B cell (primary cell): ENCODE data around the gene RTN4. TPM values are rescaled to one million over a fixed set of nuclear protein-coding genes. Genes with fewer than 3 reads are reported as not detected.

Experiments used
- ATAC-seq: fragments of 200-7000 bp; cut with Tn5 transposase; one replicate; pipeline ENCODE4 v1.10.0; 2021; ENCODE audit warnings: low read depth, mild to moderate bottlenecking, moderate number of reproducible peaks, moderate library complexity
- CTCF ChIA-PET: fragments of 350-600 bp; sonication (Branson Sonifier 250); formaldehyde crosslinking; loops from one replicate; lab custom pipeline; 2021; ENCODE audit warnings: antibody characterized with exemption, inconsistent platforms; lab: Charles Lee
- POLR2A ChIA-PET: fragments of 350-600 bp; sonication (Branson Sonifier 250); formaldehyde crosslinking; loops from one replicate; lab custom pipeline; 2021; ENCODE audit warnings: antibody characterized with exemption; lab: Charles Lee
- DNase-seq: peaks from one replicate; pipeline ENCODE4 v3.0.0; 2013
- H2AFZ ChIP-seq: 2 replicates; pipeline ENCODE4 v1.6.1; 2012; ENCODE audit warnings: mild to moderate bottlenecking, low read depth, low read length; ENCODE audit not compliant: insufficient read depth, poor library complexity, severe bottlenecking
- H3K27ac ChIP-seq, 2 donors: 1 replicate in 1 of 2; 2 replicates in 1 of 2; pipeline ENCODE4 v1.5.1; 2012 to 2013; ENCODE audit warnings: low read length in 2 of 2, mild to moderate bottlenecking in 2 of 2, moderate library complexity in 1 of 2
- H3K27me3 ChIP-seq, 4 experiments: fragments of 200-600 bp in 1 of 4; sonication (generic) in 1 of 4; replicated peaks in 1 of 4; 1 replicate in 2 of 4; 2 replicates in 2 of 4; pipeline versions ENCODE4 v1.6.1 to v1.7.0; 2013 to 2016; ENCODE audit warnings: low read length in 3 of 4, mild to moderate bottlenecking in 2 of 4, mixed read lengths in 1 of 4, moderate library complexity in 1 of 4; ENCODE audit not compliant: insufficient read depth in 4 of 4, control insufficient read depth in 3 of 4; ENCODE audit errors: control extremely low read depth in 1 of 4
- H3K36me3 ChIP-seq, 2 experiments: replicated peaks in 1 of 2; 1 replicate in 1 of 2; 2 replicates in 1 of 2; pipeline versions ENCODE4 v1.6.1 to v1.7.1; 2013; ENCODE audit warnings: low read length in 1 of 2; ENCODE audit not compliant: insufficient read depth in 2 of 2, control insufficient read depth in 1 of 2; ENCODE audit errors: control extremely low read depth in 1 of 2, extremely low read depth in 1 of 2
- H3K4me1 ChIP-seq, 2 donors: fragments of 200-600 bp in 1 of 2; sonication (generic) in 1 of 2; 1 replicate in 1 of 2; 2 replicates in 1 of 2; pipeline versions ENCODE4 v1.5.1 to v1.6.1; 2013 to 2017; ENCODE audit warnings: low read length in 2 of 2; ENCODE audit not compliant: control insufficient read depth in 2 of 2, insufficient read depth in 2 of 2
- H3K4me2 ChIP-seq: replicated peaks from 2 replicates; pipeline ENCODE3; 2012; ENCODE audit warnings: mild to moderate bottlenecking, low read depth, low read length; ENCODE audit not compliant: poor library complexity, severe bottlenecking
- H3K4me3 ChIP-seq, 5 experiments: fragments of 200-600 bp in 1 of 5; sonication (generic) in 1 of 5; 1 replicate in 3 of 5; 2 replicates in 2 of 5; pipeline versions ENCODE4 v1.5.1 to v1.7.0; 2011 to 2016; ENCODE audit warnings: low read length in 4 of 5, mild to moderate bottlenecking in 4 of 5, low read depth in 2 of 5, control low read depth in 1 of 5, moderate library complexity in 1 of 5; ENCODE audit not compliant: insufficient read depth in 1 of 5; ENCODE audit errors: control extremely low read depth in 1 of 5, extremely low read depth in 1 of 5
- H3K79me2 ChIP-seq: fragments of 200-600 bp; sonication (generic); one replicate; pipeline ENCODE4 v1.6.0; 2016; ENCODE audit warnings: low read length; ENCODE audit not compliant: control insufficient read depth, insufficient read depth
- H3K9ac ChIP-seq: fragments of 200-600 bp; sonication (generic); 2 replicates; pipeline ENCODE4 v1.6.1; 2017; ENCODE audit warnings: mild to moderate bottlenecking, low read length, moderate library complexity
- H3K9me3 ChIP-seq, 3 donors: one replicate each; pipeline versions ENCODE4 v1.6.1 to v1.7.1; 2013; ENCODE audit warnings: low read length in 2 of 3; ENCODE audit not compliant: control insufficient read depth in 2 of 3, insufficient read depth in 1 of 3; ENCODE audit errors: control extremely low read depth in 1 of 3
- H4K20me1 ChIP-seq: 2 replicates; pipeline ENCODE4 v1.6.0; 2012; ENCODE audit warnings: mild to moderate bottlenecking, low read length; ENCODE audit not compliant: insufficient read depth, control insufficient read depth, poor library complexity, severe bottlenecking
- H3K27ac Mint-ChIP-seq: one replicate; pipeline ENCODE4 v1.8.0; 2021; ENCODE audit warnings: mixed read lengths
- H3K27me3 Mint-ChIP-seq: one replicate; pipeline ENCODE4 v1.8.0; 2021; ENCODE audit warnings: mixed read lengths
- H3K4me1 Mint-ChIP-seq: one replicate; pipeline ENCODE4 v1.8.0; 2021; ENCODE audit warnings: mixed read lengths
- H3K4me3 Mint-ChIP-seq: one replicate; pipeline ENCODE4 v1.8.0; 2021; ENCODE audit warnings: mixed read lengths
- H3K9me3 Mint-ChIP-seq: one replicate; pipeline ENCODE4 v1.8.0; 2022; ENCODE audit warnings: mixed read lengths; ENCODE audit not compliant: insufficient read depth
- EZH2 ChIP-seq: IDR thresholded peaks from 2 replicates; pipeline ENCODE4 v1.6.1; 2012; ENCODE audit warnings: borderline replicate concordance, low read depth, mild to moderate bottlenecking, moderate library complexity, low read length; ENCODE audit not compliant: insufficient read depth, poor library complexity, severe bottlenecking
- WGBS: methylation state at CpG from one replicate; pipeline ENCODE4 v1.1.5; 2013; ENCODE audit warnings: missing lambda C conversion rate; ENCODE audit not compliant: insufficient coverage; 5-methylcytosine and 5-hydroxymethylcytosine counted together
- intact Hi-C: fragments of 100-400 bp; cut with micrococcal nuclease; formaldehyde crosslinking; loops from one replicate; pipeline ENCODE4 v1.10.0; 2022
- polyA plus RNA-seq: library from polyadenylated mRNA; depleted of rRNA; stranded (reverse); fragments of >200 nt; gene quantifications from 2 replicates; pipeline ENCODE4 v1.2.3, GENCODE V29; 2012
- total RNA-seq, 2 donors: library from RNA; stranded (reverse); fragments of 120-200 nt in 1 of 2; gene quantifications; 1 replicate in 1 of 2; 2 replicates in 1 of 2; pipeline versions ENCODE4 v1.2.3 to v1.2.4, GENCODE V29; 2013 to 2022
- TF ChIP-seq, protein P1 (sequence below): fragments of 200-600 bp; IDR thresholded peaks from one replicate; pipeline ENCODE4 v1.8.0; 2022; ENCODE audit warnings: antibody characterized with exemption, mild to moderate bottlenecking

Gene RTN4
- total and polyA plus RNA-seq, 2 donors (not counting 1 experiment from before 2014, with no cell fraction given) = 30.8 to 65.9 TPM

DNA sequence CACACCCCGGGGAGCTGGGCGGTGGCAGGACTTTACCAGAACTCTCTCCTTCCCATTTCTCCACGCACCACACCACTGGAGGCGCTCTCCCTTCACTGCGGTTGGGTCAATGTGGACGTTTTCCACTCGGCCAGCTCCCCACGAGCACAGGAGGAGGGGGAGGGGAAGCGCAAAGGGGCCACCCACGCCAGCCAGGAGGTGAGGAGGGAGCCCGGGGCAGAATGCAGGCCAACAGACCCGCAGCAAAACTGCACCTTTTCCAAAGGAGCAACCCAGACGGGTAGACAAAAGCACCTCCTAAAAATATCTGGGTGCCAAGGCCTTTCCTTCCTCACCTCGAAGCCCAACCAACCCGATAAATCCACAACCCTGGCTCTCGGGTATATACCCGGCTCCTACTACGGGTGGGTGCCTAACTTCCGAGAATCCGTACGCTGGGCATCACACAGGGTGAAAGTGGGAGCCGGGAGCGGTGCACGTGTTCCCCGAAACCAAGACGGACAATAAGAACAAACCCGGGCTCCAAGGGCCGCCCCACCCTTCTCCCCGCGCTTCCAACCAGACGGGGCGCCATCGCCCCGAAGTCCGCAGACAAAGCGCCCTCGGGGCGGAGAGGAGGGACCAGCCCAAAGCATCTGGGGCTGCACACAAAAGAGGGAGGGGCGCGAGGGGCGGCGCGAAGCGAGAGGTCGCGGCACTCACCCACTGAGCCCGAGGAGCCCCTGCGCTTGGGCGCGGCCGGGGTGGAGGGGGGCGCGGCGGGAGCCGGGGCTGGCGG is 1.0 kb downstream of the RTN4 start:
- Histone ChIP-seq H4K20me1 (peaks cover 14% of the 10 kb centered on the region), H3K4me1 (peaks cover 44 to 47% of the 10 kb centered on the region in 2 donors), H3K27me3 (no peaks in the 10 kb centered on the region), H3K4me3 (peak overlapping the region; percentile 58 to 95 (median 89)), H3K9ac (peak overlapping the region; percentile 84), H2AFZ (peak overlapping the region; percentile 80), H3K27ac (peak overlapping the region; percentile 82 to 89), H3K36me3 (peaks cover 0 to 3% of the 10 kb centered on the region in 2 experiments), H3K4me2 (peak overlapping the region; percentile 84), H3K9me3 (no peaks in the 10 kb centered on the region), H3K79me2 (peaks cover 59% of the 10 kb centered on the region)
- under 1% methylated on average over 48 of the region's 56 CpGs for WGBS
- TF ChIP-seq, protein P1, sequence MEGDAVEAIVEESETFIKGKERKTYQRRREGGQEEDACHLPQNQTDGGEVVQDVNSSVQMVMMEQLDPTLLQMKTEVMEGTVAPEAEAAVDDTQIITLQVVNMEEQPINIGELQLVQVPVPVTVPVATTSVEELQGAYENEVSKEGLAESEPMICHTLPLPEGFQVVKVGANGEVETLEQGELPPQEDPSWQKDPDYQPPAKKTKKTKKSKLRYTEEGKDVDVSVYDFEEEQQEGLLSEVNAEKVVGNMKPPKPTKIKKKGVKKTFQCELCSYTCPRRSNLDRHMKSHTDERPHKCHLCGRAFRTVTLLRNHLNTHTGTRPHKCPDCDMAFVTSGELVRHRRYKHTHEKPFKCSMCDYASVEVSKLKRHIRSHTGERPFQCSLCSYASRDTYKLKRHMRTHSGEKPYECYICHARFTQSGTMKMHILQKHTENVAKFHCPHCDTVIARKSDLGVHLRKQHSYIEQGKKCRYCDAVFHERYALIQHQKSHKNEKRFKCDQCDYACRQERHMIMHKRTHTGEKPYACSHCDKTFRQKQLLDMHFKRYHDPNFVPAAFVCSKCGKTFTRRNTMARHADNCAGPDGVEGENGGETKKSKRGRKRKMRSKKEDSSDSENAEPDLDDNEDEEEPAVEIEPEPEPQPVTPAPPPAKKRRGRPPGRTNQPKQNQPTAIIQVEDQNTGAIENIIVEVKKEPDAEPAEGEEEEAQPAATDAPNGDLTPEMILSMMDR = peak; percentile 3
- TF ChIP-seq EZH2 = no peak
- ChIA-PET POLR2A (interaction anchor here (1.4 kb wide), 1 partner anchor 16 kb away, joined by 4 read pairs; no protein-coding TSS in a partner anchor), CTCF (interaction anchor here (1.0 to 3.9 kb wide), 21 partner anchors 12 to 942 kb away, joined by 3 to 31 read pairs (median 5); partner anchors contain the start of gene EML6)
- peaks cover 66% of the 10 kb centered on the region for H3K4me1 Mint-ChIP-seq
- peak; percentile 77 for DNase-seq
- ATAC-seq = peak; percentile 5
- peak overlapping the region; percentile 93 for H3K27ac Mint-ChIP-seq
- intact Hi-C loops = loop anchor here (2.0 to 5.0 kb wide), 3 partner anchors 16 to 1077 kb away; partner anchors contain the start of gene PSME4
- peak overlapping the region; percentile 100 for H3K4me3 Mint-ChIP-seq
- H3K27me3 Mint-ChIP-seq = no peaks in the 10 kb centered on the region
- H3K9me3 Mint-ChIP-seq = no peaks in the 10 kb centered on the region
